ENCODE data around the gene HERC3.

DNA sequence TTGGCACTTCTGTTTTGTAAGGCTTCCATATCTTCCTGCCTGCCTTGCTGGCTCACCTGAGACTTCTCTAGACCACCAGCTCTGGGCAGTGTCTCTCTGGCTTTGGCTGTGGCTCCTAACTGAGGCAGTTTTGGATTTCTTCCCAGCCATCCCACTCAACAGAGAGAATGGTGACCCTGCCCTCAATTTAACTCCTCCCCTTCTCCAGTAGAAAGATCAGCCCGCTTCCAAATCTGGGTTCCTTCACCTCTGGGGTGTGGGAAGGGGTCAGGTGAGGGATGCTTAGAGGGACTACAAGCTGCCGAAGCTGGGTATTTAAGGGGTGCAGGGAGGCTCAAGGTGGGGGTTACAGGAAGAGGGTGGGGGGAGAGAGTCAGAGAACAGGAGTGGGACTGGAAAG is 81.6 kb downstream of the HERC3 start:
- TF ChIP-seq, protein P1, sequence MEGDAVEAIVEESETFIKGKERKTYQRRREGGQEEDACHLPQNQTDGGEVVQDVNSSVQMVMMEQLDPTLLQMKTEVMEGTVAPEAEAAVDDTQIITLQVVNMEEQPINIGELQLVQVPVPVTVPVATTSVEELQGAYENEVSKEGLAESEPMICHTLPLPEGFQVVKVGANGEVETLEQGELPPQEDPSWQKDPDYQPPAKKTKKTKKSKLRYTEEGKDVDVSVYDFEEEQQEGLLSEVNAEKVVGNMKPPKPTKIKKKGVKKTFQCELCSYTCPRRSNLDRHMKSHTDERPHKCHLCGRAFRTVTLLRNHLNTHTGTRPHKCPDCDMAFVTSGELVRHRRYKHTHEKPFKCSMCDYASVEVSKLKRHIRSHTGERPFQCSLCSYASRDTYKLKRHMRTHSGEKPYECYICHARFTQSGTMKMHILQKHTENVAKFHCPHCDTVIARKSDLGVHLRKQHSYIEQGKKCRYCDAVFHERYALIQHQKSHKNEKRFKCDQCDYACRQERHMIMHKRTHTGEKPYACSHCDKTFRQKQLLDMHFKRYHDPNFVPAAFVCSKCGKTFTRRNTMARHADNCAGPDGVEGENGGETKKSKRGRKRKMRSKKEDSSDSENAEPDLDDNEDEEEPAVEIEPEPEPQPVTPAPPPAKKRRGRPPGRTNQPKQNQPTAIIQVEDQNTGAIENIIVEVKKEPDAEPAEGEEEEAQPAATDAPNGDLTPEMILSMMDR (conservative IDR thresholded peaks at IDR 0.05) = no peak
- no peak for TF ChIP-seq EZH2 (IDR thresholded peaks at IDR 0.05; ENCODE audit: low read depth)
